ENCODE measurements around the gene TBC1D22A. TPM values are rescaled to one million over a fixed set of nuclear protein-coding genes. Genes with fewer than 3 reads are reported as not detected.

The TBC1D22A gene
- total and polyA plus RNA-seq, 2 experiments from 2014 or later, result 16.6 to 18.5 TPM

DNA sequence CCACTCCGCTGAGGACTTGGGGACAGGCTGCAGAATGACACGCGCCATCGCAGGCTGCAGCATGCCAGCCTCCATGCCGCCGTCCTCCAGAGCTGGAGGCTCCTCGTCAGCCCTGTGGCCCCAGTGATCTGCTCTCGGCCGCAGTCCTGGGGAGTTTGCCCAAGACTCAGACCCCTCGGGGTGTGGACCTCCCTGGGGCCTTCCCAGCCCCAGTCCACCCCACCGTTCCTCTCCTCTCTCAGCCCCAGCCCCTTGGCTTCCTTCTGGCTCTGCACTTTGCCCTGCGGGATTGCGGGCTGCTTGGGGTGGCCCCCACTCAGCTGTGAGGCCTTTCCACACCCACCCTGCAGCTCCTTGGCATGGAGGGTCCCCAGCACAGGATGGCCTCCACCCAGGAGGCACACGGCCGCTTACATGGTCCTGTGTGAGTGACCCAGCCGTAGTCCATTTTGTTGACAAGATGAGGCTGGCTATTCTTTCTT, 414.9 kb downstream of the TBC1D22A start:
- no peak overlapping the region for H3K27ac ChIP-seq
- no peaks in the 10 kb centered on the region for H3K27me3 ChIP-seq
- H3K4me3 ChIP-seq, result no peak overlapping the region
- no peaks in the 10 kb centered on the region for H3K36me3 ChIP-seq
- no peaks in the 10 kb centered on the region for H3K9me3 ChIP-seq (ENCODE audit: low read depth)
- TF ChIP-seq, protein P1, sequence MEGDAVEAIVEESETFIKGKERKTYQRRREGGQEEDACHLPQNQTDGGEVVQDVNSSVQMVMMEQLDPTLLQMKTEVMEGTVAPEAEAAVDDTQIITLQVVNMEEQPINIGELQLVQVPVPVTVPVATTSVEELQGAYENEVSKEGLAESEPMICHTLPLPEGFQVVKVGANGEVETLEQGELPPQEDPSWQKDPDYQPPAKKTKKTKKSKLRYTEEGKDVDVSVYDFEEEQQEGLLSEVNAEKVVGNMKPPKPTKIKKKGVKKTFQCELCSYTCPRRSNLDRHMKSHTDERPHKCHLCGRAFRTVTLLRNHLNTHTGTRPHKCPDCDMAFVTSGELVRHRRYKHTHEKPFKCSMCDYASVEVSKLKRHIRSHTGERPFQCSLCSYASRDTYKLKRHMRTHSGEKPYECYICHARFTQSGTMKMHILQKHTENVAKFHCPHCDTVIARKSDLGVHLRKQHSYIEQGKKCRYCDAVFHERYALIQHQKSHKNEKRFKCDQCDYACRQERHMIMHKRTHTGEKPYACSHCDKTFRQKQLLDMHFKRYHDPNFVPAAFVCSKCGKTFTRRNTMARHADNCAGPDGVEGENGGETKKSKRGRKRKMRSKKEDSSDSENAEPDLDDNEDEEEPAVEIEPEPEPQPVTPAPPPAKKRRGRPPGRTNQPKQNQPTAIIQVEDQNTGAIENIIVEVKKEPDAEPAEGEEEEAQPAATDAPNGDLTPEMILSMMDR (IDR thresholded peaks at IDR 0.05; ENCODE audit: low read depth, low read length), result no peak
- no peaks in the 10 kb centered on the region for H3K4me1 ChIP-seq (ENCODE audit: low read depth)
- DNase-seq (ENCODE audit: low read depth in 1 of 2, low spot score in 1 of 2), result no peak

DNA sequence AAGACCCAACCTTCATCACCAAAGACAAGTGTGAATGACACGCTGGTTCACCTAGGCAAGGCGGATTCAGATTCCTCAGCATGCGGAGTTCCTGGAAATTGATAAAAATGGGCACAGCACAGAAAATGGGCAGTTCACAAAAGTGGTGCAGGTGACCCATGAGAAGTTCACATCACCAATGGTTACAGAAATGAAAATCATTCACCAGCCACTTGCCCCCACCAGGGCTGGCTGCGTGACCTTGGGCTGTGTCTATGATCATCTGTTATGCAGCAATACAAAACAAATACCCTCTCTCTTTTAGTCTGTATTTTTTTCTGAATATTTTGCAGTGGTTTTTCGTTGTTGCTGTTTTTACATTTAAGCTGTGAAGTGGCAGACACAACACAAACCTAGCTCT, 415.9 kb downstream of the TBC1D22A start:
- no peak for DNase-seq (ENCODE audit: low read depth in 1 of 2, low spot score in 1 of 2)
- TF ChIP-seq, protein P1 (IDR thresholded peaks at IDR 0.05; ENCODE audit: low read depth, low read length), result no peak
- H3K27me3 ChIP-seq, result no peaks in the 10 kb centered on the region
- H3K4me3 ChIP-seq, result no peak overlapping the region
- no peaks in the 10 kb centered on the region for H3K36me3 ChIP-seq
- H3K4me1 ChIP-seq (ENCODE audit: low read depth), result no peaks in the 10 kb centered on the region
- no peaks in the 10 kb centered on the region for H3K9me3 ChIP-seq (ENCODE audit: low read depth)
- H3K27ac ChIP-seq, result no peak overlapping the region

DNA sequence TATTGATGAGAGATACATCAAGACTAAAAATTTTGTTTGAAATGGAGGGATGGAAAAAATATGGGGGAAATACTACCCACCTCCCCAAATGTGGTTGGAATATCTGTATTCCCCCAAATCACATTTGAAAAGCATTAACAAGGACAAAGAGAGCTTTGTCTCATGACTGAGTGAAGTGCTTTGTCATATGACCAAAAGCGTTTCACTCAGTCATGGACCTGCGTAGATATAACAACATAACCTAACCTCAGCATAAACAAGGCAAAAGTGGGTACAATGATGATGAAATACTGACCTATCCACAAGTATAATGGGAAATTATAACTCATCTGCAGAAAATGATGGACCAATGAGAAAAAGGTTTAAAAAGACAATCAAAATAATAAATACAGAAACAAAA, 418.3 kb downstream of the TBC1D22A start:
- no peak overlapping the region for H3K4me3 ChIP-seq
- TF ChIP-seq, protein P1 (IDR thresholded peaks at IDR 0.05; ENCODE audit: low read depth, low read length), result no peak
- no peak overlapping the region for H3K27ac ChIP-seq
- no peak for DNase-seq (ENCODE audit: low read depth in 1 of 2, low spot score in 1 of 2)
- no peaks in the 10 kb centered on the region for H3K27me3 ChIP-seq
- no peaks in the 10 kb centered on the region for H3K4me1 ChIP-seq (ENCODE audit: low read depth)
- no peaks in the 10 kb centered on the region for H3K36me3 ChIP-seq
- H3K9me3 ChIP-seq (ENCODE audit: low read depth), result no peaks in the 10 kb centered on the region

DNA sequence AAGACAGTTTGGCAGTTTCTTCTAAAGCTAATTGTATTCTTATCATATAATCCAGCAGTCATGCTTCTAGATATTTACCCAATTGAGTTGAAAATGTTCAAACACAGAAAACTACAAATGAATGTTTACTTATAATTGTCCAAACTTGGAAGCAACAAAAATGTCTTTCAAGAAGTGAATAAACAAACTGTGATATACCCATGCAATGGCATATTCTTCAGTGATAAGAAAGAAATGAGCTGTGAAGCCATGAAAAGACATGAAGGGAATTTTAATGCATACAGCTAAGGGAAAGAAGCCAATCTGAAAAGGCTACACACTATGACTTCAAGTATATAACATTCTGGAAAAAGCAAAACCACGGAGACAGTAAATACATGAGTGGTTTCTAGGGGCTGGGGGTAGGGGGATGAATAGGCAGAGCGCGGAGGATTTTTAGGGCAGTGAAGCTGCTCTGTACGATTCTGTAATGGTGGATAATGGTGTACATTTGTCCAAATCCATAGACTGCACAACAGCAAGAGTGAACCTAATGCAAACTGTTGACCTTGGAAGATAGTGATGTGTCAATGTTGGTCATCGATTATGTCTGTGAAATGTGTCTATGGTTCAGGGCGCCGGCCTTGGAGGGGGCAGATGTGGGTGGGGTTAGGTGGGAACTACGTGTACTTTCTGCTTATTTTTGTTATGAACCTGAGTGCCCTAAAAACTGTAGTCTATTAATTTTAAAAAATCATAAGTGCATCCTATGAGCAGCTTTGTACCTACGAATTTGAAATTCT, 424.9 kb downstream of the TBC1D22A start:
- no peaks in the 10 kb centered on the region for H3K27me3 ChIP-seq
- H3K4me3 ChIP-seq, result no peak overlapping the region
- DNase-seq (ENCODE audit: low read depth in 1 of 2, low spot score in 1 of 2), result no peak
- TF ChIP-seq, protein P1 (IDR thresholded peaks at IDR 0.05; ENCODE audit: low read depth, low read length), result no peak
- no peaks in the 10 kb centered on the region for H3K4me1 ChIP-seq (ENCODE audit: low read depth)
- H3K27ac ChIP-seq, result no peak overlapping the region
- H3K9me3 ChIP-seq (ENCODE audit: low read depth), result no peaks in the 10 kb centered on the region
- no peaks in the 10 kb centered on the region for H3K36me3 ChIP-seq

DNA sequence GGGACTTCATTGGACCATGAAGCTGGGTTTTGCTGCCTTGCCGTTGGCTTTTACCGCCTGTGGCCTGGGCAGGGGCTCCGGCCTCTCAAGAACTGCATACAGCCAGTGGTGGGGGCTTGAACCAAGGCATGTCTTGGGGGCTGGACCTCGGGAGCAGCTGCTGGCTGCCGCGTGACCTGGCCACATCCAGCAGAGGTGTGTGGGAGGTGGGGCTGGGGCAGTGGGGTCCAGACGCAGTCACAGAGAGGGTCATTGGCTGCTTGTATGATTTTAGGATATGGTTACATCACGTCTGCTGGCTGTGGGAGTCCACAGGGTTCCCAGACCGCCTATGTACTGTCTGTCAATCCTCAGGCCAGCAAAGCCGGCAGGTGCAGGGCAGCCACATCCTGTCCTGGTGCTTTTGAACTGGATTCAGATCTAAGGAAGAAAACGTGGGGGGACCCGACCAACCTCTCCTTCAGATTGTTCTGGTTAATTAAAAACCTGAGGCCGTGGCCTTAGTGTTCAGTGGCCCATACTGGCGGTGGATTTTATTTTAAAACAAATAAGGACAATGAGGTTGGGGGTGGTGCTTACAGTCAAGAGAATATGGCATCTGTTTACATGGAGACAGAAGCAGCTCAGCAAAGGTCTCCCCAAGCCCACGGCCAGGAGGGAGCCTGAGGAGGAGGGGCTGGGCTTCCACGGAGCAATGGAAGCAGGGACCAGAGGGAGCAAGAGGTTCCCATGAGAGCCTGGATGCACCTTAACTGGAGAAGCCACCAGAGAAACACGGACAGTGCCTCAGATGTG, 426.0 kb downstream of the TBC1D22A start:
- Histone ChIP-seq H3K27ac (no peak overlapping the region), H3K4me1 (ENCODE audit: low read depth) (no peaks in the 10 kb centered on the region), H3K9me3 (ENCODE audit: low read depth) (no peaks in the 10 kb centered on the region), H3K4me3 (no peak overlapping the region), H3K36me3 (no peaks in the 10 kb centered on the region), H3K27me3 (no peaks in the 10 kb centered on the region)
- TF ChIP-seq, protein P1 (IDR thresholded peaks at IDR 0.05; ENCODE audit: low read depth, low read length), result no peak
- no peak for DNase-seq (ENCODE audit: low read depth in 1 of 2, low spot score in 1 of 2)

Data from cardiac muscle cell (in vitro differentiated cells and primary cell).